HepG2 (cell line): Measurements from ENCODE around the gene TAMALIN. TPM values are rescaled to one million over a fixed set of nuclear protein-coding genes. Genes with fewer than 3 reads are reported as not detected.

Experiments used
- AGO1 ChIP-seq: fragments of 200-400 bp; formaldehyde crosslinking; IDR thresholded peaks from 2 replicates; pipeline ENCODE4 v1.6.1; 2017; ENCODE audit warnings: mild to moderate bottlenecking, low read depth, low read length, moderate library complexity; ENCODE audit not compliant: poor library complexity, severe bottlenecking
- ARID3A ChIP-seq: IDR thresholded peaks from 2 replicates; pipeline ENCODE4 v1.6.1; 2012; ENCODE audit warnings: low read depth, low read length, improper control_type of control experiment
- EED ChIP-seq: sonication (generic); formaldehyde crosslinking; IDR thresholded peaks from 2 replicates; pipeline ENCODE4 v1.5.0; 2020; ENCODE audit warnings: mild to moderate bottlenecking, missing genetic modification reagents
- IRF9 ChIP-seq: sonication (generic); formaldehyde crosslinking; IDR thresholded peaks from 2 replicates; pipeline ENCODE4 v1.8.0; 2022; ENCODE audit warnings: missing genetic modification reagents, mild to moderate bottlenecking, borderline replicate concordance
- MBNL3 ChIP-seq: fragments of 250-450 bp; sonication (Bioruptor Pico); conservative IDR thresholded peaks from 2 replicates; pipeline ENCODE4 v1.8.0; 2022; ENCODE audit warnings: mild to moderate bottlenecking, inconsistent platforms
- MED13 ChIP-seq: sonication (generic); formaldehyde crosslinking; IDR thresholded peaks from 2 replicates; pipeline ENCODE4 v1.5.0; 2020; ENCODE audit warnings: missing genetic modification reagents
- MEIS1 ChIP-seq: sonication (generic); formaldehyde crosslinking; IDR thresholded peaks from 2 replicates; pipeline ENCODE4 v1.9.0; 2021; ENCODE audit warnings: mild to moderate bottlenecking, missing genetic modification reagents, moderate library complexity, borderline replicate concordance
- MLX ChIP-seq: IDR thresholded peaks from 2 replicates; pipeline ENCODE4 v1.6.1; 2016
- NFKB2 ChIP-seq: sonication (generic); formaldehyde crosslinking; IDR thresholded peaks from 2 replicates; pipeline ENCODE4 v1.4.0; 2020; ENCODE audit warnings: missing genetic modification reagents, borderline replicate concordance
- PHF20 ChIP-seq: sonication (generic); formaldehyde crosslinking; IDR thresholded peaks from 2 replicates; pipeline ENCODE4 v1.5.0; 2020; ENCODE audit warnings: mild to moderate bottlenecking, missing genetic modification reagents
- RBAK ChIP-seq: sonication (generic); formaldehyde crosslinking; IDR thresholded peaks from 2 replicates; pipeline ENCODE4 v1.5.1; 2020; ENCODE audit warnings: mild to moderate bottlenecking, missing genetic modification reagents
- RFX3 ChIP-seq: IDR thresholded peaks from 2 replicates; pipeline ENCODE4 v1.6.1; 2016; ENCODE audit warnings: missing biosample characterization, missing genetic modification reagents
- SNRNP70 ChIP-seq: fragments of 200-400 bp; formaldehyde crosslinking; IDR thresholded peaks from 2 replicates; pipeline ENCODE4 v1.6.1; 2017; ENCODE audit warnings: mild to moderate bottlenecking, low read depth, low read length, moderate library complexity
- SOX6 ChIP-seq, 2 experiments: fragments of 450-650 bp in 1 of 2; sonication (generic) in 1 of 2; formaldehyde crosslinking in 1 of 2; IDR thresholded peaks; 2 replicates each; pipeline versions ENCODE4 v1.4.0 to v1.6.1; 2017 to 2020; ENCODE audit warnings: antibody characterized with exemption in 1 of 2, mild to moderate bottlenecking in 1 of 2, missing genetic modification reagents in 1 of 2
- ZFP62 ChIP-seq: sonication (generic); formaldehyde crosslinking; IDR thresholded peaks from 2 replicates; pipeline ENCODE4 v1.4.0; 2020; ENCODE audit warnings: missing genetic modification reagents
- ZNF354B ChIP-seq: sonication (generic); formaldehyde crosslinking; IDR thresholded peaks from 2 replicates; pipeline ENCODE4 v1.8.0; 2022; ENCODE audit warnings: mild to moderate bottlenecking, missing genetic modification reagents
- polyA plus RNA-seq, 8 experiments: library from polyadenylated mRNA; depleted of rRNA in 3 of 8; stranded (reverse) in 7 of 8; unstranded in 1 of 8; fragments of >200 nt; fragmentation: Illumina TruSeq in 4 of 8; extraction: Trizol in 4 of 8; gene quantifications; 2 replicates each; pipeline versions ENCODE4 v1.2.1 to v1.2.3, GENCODE V29; 2011 to 2016; ENCODE audit warnings: low read depth in 4 of 8, missing spikeins in 1 of 8, mixed read lengths in 1 of 8; ENCODE audit not compliant: insufficient read depth in 1 of 8
- total RNA-seq, 5 experiments: library from RNA; depleted of rRNA; stranded (reverse); fragments of >200 nt; fragmentation: Illumina TruSeq; extraction: Trizol; gene quantifications; 2 replicates each; pipeline ENCODE4 v1.2.3, GENCODE V29; 2016; ENCODE audit warnings: low read depth in 1 of 5
- TF ChIP-seq, protein P1 (sequence below): IDR thresholded peaks from 2 replicates; pipeline ENCODE4 v1.6.1; 2016; ENCODE audit warnings: missing biosample characterization, missing genetic modification reagents, low read depth
- TF ChIP-seq, protein P2 (sequence below), 2 experiments: sonication (generic) in 1 of 2; formaldehyde crosslinking in 1 of 2; IDR thresholded peaks; 2 replicates each; pipeline versions ENCODE4 v1.6.1 to v1.9.0; 2014 to 2022; ENCODE audit warnings: antibody characterized with exemption in 1 of 2, borderline replicate concordance in 1 of 2, inconsistent platforms in 1 of 2, low read depth in 1 of 2, missing genetic modification reagents in 1 of 2

The TAMALIN gene
- total and polyA plus RNA-seq, 2 of the 13 experiments (the other 11 are each of a cell fraction or from before 2014, with no cell fraction given): 2.9 to 10.9 TPM

DNA sequence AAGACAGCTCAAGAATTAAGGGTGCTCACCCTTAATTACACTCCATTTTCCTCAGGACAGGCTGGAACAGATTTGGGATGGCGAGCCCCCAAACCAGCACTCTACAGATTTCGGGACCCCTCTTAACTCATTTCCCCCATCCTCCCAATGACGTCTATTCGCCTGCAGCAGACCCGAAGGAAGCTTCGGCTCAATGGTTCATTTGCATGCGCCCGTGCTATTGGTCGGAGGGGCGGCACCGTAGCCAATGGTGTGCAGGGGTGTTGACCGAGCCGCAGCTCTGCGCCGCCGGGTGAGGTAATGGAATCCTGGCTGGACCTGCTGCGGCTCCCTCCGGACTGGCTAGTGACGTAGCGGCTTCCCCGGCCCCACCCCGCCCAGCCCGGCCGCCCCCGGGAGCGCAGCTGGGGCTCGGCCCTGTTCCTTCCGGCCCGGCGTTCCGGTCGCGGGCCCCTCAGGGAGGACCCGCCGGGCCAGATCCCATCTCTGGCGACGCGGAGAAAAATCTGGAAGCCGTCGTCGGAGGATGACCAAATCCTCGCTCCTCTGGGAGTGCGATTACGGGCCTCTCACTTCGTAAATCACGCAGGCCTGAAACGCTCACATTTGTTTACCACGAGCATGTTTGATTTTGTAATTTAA lies 26.2 kb downstream of the TAMALIN start (continued):
- TF ChIP-seq SNRNP70: no peak
- TF ChIP-seq, protein P1, sequence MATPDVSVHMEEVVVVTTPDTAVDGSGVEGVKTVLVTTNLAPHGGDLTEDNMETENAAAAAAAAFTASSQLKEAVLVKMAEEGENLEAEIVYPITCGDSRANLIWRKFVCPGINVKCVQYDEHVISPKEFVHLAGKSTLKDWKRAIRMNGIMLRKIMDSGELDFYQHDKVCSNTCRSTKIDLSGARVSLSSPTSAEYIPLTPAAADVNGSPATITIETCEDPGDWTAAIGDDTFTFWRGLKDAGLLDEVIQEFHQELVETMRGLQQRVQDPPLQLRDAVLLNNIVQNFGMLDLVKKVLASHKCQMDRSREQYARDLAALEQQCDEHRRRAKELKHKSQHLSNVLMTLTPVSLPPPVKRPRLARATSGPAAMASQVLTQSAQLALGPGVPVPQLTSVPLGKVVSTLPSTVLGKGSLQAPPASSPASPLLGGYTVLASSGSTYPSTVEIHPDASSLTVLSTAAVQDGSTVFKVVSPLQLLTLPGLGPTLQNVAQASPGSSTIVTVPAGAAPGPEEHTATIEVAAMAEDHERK (CRISPR knock-in tag): no peak
- TF ChIP-seq NFKB2 (CRISPR knock-in tag): no peak
- no peak for TF ChIP-seq MEIS1 (CRISPR knock-in tag)
- TF ChIP-seq RFX3 (CRISPR knock-in tag): no peak
- no peak for TF ChIP-seq RBAK (CRISPR knock-in tag)
- TF ChIP-seq AGO1: no peak
- no peak for TF ChIP-seq MBNL3 (CRISPR knock-in tag)
- no peak for TF ChIP-seq MLX (CRISPR knock-in tag)
- no peak for TF ChIP-seq IRF9 (CRISPR knock-in tag)
- 0 out of 2 replicates have a peak, but pooled peaks have one; percentile 36 for TF ChIP-seq PHF20 (CRISPR knock-in tag)
- no peak for TF ChIP-seq ZNF354B (CRISPR knock-in tag)
- TF ChIP-seq MED13 (CRISPR knock-in tag): no peak
- TF ChIP-seq, protein P2, sequence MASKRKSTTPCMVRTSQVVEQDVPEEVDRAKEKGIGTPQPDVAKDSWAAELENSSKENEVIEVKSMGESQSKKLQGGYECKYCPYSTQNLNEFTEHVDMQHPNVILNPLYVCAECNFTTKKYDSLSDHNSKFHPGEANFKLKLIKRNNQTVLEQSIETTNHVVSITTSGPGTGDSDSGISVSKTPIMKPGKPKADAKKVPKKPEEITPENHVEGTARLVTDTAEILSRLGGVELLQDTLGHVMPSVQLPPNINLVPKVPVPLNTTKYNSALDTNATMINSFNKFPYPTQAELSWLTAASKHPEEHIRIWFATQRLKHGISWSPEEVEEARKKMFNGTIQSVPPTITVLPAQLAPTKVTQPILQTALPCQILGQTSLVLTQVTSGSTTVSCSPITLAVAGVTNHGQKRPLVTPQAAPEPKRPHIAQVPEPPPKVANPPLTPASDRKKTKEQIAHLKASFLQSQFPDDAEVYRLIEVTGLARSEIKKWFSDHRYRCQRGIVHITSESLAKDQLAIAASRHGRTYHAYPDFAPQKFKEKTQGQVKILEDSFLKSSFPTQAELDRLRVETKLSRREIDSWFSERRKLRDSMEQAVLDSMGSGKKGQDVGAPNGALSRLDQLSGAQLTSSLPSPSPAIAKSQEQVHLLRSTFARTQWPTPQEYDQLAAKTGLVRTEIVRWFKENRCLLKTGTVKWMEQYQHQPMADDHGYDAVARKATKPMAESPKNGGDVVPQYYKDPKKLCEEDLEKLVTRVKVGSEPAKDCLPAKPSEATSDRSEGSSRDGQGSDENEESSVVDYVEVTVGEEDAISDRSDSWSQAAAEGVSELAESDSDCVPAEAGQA (IDR thresholded peaks at IDR 0.05; ENCODE audit: low read depth): 0 out of 2 replicates have a peak, but pooled peaks have one; percentile 21
- TF ChIP-seq, protein P2 (CRISPR knock-in tag; IDR thresholded peaks at IDR 0.05; ENCODE audit: borderline replicate concordance): no peak
- no peak for TF ChIP-seq SOX6 (IDR thresholded peaks at IDR 0.05)
- 0 out of 2 replicates have a peak, but pooled peaks have one; percentile 43 for TF ChIP-seq SOX6 (CRISPR knock-in tag; IDR thresholded peaks at IDR 0.05)
- no peak for TF ChIP-seq ZFP62 (CRISPR knock-in tag)
- no peak for TF ChIP-seq EED
- no peak for TF ChIP-seq ARID3A
